Stimulated activated CD4-positive, alpha-beta T cell treated with anti-CD3 and anti-CD28 coated beads, Interleukin-1b, Interleukin-23, amount 100 ng/mL, for 24 hours (primary cell): Measurements from ENCODE around the gene PHGDH.
"Not testable (repeated sequence)": the region's sequence is repeated elsewhere in the genome, so short reads cannot be mapped to it uniquely, and the experiment has no call there.

Experiments
- DNase-seq, 4 experiments: peaks; one replicate each; pipeline ENCODE4 v3.0.0-alpha.2; 2020; ENCODE audit warnings: low read depth in 4 of 4, low spot score in 1 of 4

The PHGDH gene

GRCh38 chr1:119786046-119786445 is 74.3 kb downstream of the PHGDH start:
- DNase-seq = not testable (repeated sequence)

DNA sequence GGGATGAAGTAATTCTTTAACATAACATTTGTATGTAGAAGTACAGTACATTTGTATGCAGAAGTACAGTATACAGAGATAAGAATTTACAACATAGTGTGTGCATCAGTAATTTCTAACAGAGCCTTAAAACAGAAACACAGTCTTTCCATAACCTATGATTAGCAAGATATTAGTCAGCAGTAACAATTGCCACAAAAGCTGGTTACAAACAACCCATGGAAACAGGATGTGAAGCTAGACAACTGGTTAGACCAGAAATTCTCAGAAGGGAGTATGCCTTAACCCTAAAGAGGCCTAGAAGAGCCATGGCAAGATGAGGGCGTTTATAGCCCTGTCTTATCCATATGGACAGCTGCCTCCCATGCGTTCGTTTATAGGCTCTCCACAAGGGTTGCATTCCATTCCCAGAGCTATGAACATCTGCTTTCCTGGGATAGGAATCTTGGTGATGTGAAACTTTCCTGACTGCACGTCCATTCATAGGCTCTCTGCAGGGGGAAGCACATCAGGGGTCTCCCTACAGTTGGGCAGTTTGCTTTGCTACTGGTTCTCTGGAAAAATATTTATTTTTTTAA is 74.8 kb downstream of the PHGDH start:
- not testable (repeated sequence) for DNase-seq

- no peak for DNase-seq
Measured at GRCh38 chr1:119787776-119788175, 76.0 kb downstream of the PHGDH start.

DNA sequence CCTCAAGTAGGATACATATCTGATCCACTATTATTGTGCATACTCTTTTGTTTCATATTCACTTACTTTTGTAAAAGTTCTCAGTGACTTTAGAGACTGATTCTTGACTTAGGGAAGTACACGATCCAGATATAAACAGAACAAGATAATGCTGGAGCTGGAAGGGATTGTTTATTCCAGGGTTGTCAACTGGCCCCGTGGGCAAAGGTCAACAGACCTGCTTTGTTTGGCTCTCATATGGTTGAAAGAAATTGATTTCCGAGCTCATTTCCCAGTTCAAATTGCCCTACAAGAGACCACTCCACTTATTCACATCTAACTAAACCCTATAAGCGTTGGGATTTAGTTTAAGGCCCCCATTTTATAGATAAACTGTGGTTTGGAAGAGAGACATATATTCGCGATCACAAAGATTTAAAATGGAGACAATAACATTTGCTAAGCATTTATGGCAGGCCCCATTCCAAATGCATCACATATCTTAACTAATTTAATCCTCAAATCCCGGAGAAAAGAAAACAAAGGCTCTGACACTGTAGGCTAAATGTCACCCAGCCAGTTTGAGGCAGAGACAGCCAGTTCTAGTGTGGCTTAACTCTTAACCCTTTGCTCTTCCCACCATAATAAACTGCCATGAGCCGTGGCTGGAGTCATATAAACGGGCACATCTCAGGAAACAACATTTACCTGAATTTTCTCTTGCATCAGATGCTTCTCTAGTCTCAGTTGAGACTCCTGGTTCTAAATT is 78.9 kb downstream of the PHGDH start:
- no peak for DNase-seq

- DNase-seq = no peak
Measured at GRCh38 chr1:119791377-119791776, 79.6 kb downstream of the PHGDH start.
